ENCODE measurements around the gene ACAD10.

GRCh38 chr12:111768159-111768895 is 82.5 kb downstream of the ACAD10 start:
- TF ChIP-seq, protein P1, sequence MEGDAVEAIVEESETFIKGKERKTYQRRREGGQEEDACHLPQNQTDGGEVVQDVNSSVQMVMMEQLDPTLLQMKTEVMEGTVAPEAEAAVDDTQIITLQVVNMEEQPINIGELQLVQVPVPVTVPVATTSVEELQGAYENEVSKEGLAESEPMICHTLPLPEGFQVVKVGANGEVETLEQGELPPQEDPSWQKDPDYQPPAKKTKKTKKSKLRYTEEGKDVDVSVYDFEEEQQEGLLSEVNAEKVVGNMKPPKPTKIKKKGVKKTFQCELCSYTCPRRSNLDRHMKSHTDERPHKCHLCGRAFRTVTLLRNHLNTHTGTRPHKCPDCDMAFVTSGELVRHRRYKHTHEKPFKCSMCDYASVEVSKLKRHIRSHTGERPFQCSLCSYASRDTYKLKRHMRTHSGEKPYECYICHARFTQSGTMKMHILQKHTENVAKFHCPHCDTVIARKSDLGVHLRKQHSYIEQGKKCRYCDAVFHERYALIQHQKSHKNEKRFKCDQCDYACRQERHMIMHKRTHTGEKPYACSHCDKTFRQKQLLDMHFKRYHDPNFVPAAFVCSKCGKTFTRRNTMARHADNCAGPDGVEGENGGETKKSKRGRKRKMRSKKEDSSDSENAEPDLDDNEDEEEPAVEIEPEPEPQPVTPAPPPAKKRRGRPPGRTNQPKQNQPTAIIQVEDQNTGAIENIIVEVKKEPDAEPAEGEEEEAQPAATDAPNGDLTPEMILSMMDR (IDR thresholded peaks at IDR 0.05) = no peak
- TF ChIP-seq POLR2AphosphoS5 (IDR thresholded peaks at IDR 0.05) = no peak
